Activated gamma-delta T cell (primary cell): ENCODE measurements around the gene MACROH2A1.
"Not testable (repeated sequence)": the region's sequence is repeated elsewhere in the genome, so short reads cannot be mapped to it uniquely, and the experiment has no call there.

ENCODE experiments used
- DNase-seq: peaks from one replicate; lab custom pipeline; 2025; lab: John Stamatoyannopoulos, UW

MACROH2A1 gene

GRCh38 chr5:135376961-135377624, 21.9 kb downstream of the MACROH2A1 start:
- DNase-seq, result no peak

- no peak for DNase-seq
These were observed 23.8 kb downstream of the MACROH2A1 start for GRCh38 chr5:135375040-135375793.

GRCh38 chr5:135373736-135374515, 25.1 kb downstream of the MACROH2A1 start:
- DNase-seq, result no peak

- no peak for DNase-seq
These were observed 26.2 kb downstream of the MACROH2A1 start for GRCh38 chr5:135372654-135373381.

GRCh38 chr5:135371622-135372232, 27.3 kb downstream of the MACROH2A1 start:
- DNase-seq, result no peak

GRCh38 chr5:135369952-135370351, 29.1 kb downstream of the MACROH2A1 start:
- no peak for DNase-seq

- no peak for DNase-seq
These were observed 31.5 kb downstream of the MACROH2A1 start for GRCh38 chr5:135367554-135367953.

GRCh38 chr5:135367076-135367475, 32.0 kb downstream of the MACROH2A1 start:
- no peak for DNase-seq

GRCh38 chr5:135365281-135365680, 33.8 kb downstream of the MACROH2A1 start:
- DNase-seq, result no peak

GRCh38 chr5:135364421-135365262, 34.4 kb downstream of the MACROH2A1 start:
- no peak for DNase-seq

GRCh38 chr5:135363342-135363741, 35.7 kb downstream of the MACROH2A1 start:
- not testable (repeated sequence) for DNase-seq

GRCh38 chr5:135362102-135362501, 36.9 kb downstream of the MACROH2A1 start:
- no peak for DNase-seq

- DNase-seq, result no peak
These were observed 38.5 kb downstream of the MACROH2A1 start for GRCh38 chr5:135360278-135361274.

- no peak for DNase-seq
These were observed 39.5 kb downstream of the MACROH2A1 start for GRCh38 chr5:135359374-135360165.

GRCh38 chr5:135357685-135358084, 41.3 kb downstream of the MACROH2A1 start:
- DNase-seq, result no peak

- DNase-seq, result no peak
These were observed 42.3 kb downstream of the MACROH2A1 start for GRCh38 chr5:135356522-135357318.

GRCh38 chr5:135355169-135355568, 43.9 kb downstream of the MACROH2A1 start:
- no peak for DNase-seq
